C4-2B (cell line): ENCODE results near the gene IQCF6.
"Not testable (repeated sequence)": the region's sequence is repeated elsewhere in the genome, so short reads cannot be mapped to it uniquely, and the experiment has no call there.

Source experiments
- CTCF ChIP-seq: fragments of 450-650 bp; conservative IDR thresholded peaks from 2 replicates; pipeline ENCODE4 v1.5.1; 2017; ENCODE audit warnings: mild to moderate bottlenecking
- ZFX ChIP-seq: fragments of 450-650 bp; IDR thresholded peaks from 2 replicates; pipeline ENCODE4 v1.6.1; 2017

GRCh38 chr3:51742320-51742719, 36.7 kb downstream of the IQCF6 start:
- not testable (repeated sequence) for TF ChIP-seq CTCF, ZFX
